Ovary (tissue), 3 donors: ENCODE results near the gene NPM1.

Experiments
- CTCF ChIP-seq, 3 donors: fragments of 450-650 bp in 2 of 3; fragments of 200-600 bp in 1 of 3; IDR thresholded peaks; one replicate each; pipeline versions ENCODE4 v1.5.1 to v1.8.0; 2016 to 2022; ENCODE audit warnings: antibody characterized with exemption in 3 of 3, mild to moderate bottlenecking in 1 of 3
- POLR2A ChIP-seq: fragments of 450-650 bp; IDR thresholded peaks from one replicate; pipeline ENCODE4 v1.6.1; 2017; ENCODE audit warnings: antibody characterized with exemption, mild to moderate bottlenecking, moderate library complexity
- donor health status: DM: no; HTN: no; CAD: no.

DNA sequence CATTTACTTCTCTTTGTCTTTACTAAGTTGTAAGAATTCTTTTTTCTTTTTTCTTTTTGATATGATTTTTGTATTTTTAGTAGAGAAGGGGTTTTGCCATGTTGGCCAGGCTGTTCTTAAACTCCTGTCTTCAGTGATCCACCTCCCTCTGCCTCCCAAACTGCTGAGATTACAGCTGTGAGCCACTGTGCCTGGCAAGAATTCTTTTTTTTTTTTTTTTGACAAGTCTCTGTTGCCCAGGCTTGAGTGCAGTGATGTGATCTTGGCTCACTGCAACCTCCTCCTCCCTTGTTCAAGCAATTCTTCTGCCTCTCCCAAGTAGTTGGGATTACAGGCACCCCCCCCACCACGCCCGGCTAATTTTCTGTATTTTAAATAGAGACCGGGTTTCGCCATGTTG, 9.9 kb downstream of the NPM1 start:
- TF ChIP-seq CTCF (IDR thresholded peaks at IDR 0.05) = no peak
- TF ChIP-seq POLR2A = no peak
